ENCODE measurements around the gene OS9. TPM values are rescaled to one million over a fixed set of nuclear protein-coding genes. Genes with fewer than 3 reads are reported as not detected.

OS9 gene
- total RNA-seq, 2 donors from 2014 or later, result 203 to 209 TPM

DNA sequence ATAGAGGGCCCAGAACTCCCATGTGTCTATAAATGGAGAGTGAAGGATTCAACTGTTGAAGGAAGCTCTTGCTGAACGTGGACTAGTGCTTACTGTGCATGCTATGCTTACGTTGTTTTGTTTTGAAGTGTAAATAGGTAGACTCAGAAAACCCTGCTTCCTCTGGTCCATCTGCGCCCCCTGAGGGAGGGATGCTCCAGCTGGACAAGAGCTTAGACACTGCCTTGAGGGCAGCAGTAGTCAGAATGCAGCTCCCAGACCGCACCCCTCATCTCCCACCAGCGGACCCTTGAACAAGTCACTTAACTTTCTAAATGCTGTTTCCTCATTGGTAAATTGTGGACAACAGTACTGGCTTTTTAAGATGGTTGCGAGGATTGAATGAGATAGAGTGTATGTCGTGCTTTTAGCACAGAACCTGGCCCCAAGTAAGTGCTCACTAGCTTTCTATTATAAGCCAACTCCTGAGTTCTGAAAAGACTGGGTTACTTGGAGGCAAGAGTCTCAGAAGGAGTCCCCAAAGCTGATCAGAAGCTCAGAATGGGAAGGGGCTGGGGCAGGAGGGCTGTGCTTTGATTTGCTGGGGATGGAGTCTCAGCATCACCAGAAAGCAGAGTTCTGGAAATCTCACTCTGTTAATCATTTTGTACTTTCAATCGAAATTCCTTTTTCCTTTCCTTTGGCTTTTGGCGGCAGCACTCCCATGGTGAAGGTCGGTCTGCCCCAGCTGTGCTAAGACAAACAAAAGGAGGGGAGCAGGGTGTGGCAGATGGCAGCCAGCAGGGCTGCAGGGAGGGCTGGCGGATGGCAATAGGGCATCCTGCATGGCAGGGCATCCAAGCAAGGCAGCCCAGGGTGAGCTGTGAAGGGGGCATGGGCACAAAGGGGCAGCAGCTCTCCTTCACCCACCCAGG, 29.0 kb downstream of the OS9 start:
- no peak for ATAC-seq
- Mint-ChIP-seq H3K27me3 (no peaks in the 10 kb centered on the region), H3K4me1 (ENCODE audit: low read depth in 2 of 2) (peaks cover 12 to 15% of the 10 kb centered on the region in 2 donors), H3K9me3 (no peaks in the 10 kb centered on the region), H3K27ac (peak overlapping the region in 1 of 2 donors; percentile 23), H3K4me3 (no peak overlapping the region), H3K36me3 (peaks cover 20% of the 10 kb centered on the region)
- no peak for DNase-seq (ENCODE audit: low spot score)

GRCh38 chr12:57723630-57723962, 29.7 kb downstream of the OS9 start:
- ATAC-seq, result no peak
- H3K4me3 Mint-ChIP-seq, result no peak overlapping the region

GRCh38 chr12:57724003-57724935, 30.3 kb downstream of the OS9 start:
- H3K4me1 Mint-ChIP-seq (ENCODE audit: low read depth in 2 of 2), result peaks cover 10 to 11% of the 10 kb centered on the region in 2 donors
- no peak overlapping the region for H3K4me3 Mint-ChIP-seq
- peak overlapping the region; percentile 9 to 23 for H3K27ac Mint-ChIP-seq
- no peaks in the 10 kb centered on the region for H3K27me3 Mint-ChIP-seq
- DNase-seq (ENCODE audit: low spot score), result no peak
- no peaks in the 10 kb centered on the region for H3K9me3 Mint-ChIP-seq
- no peak for ATAC-seq
- H3K36me3 Mint-ChIP-seq, result peaks cover 13% of the 10 kb centered on the region

More at GRCh38 chr12:57723630-57723962, 29.7 kb downstream of the OS9 start:
- DNase-seq (ENCODE audit: low spot score), result no peak
- H3K27ac Mint-ChIP-seq, result peak overlapping the region in 1 of 2 donors; percentile 23
- H3K4me1 Mint-ChIP-seq (ENCODE audit: low read depth in 2 of 2), result peaks cover 10 to 12% of the 10 kb centered on the region in 2 donors
- peaks cover 16% of the 10 kb centered on the region for H3K36me3 Mint-ChIP-seq
- H3K9me3 Mint-ChIP-seq, result no peaks in the 10 kb centered on the region
- H3K27me3 Mint-ChIP-seq, result no peaks in the 10 kb centered on the region

DNA sequence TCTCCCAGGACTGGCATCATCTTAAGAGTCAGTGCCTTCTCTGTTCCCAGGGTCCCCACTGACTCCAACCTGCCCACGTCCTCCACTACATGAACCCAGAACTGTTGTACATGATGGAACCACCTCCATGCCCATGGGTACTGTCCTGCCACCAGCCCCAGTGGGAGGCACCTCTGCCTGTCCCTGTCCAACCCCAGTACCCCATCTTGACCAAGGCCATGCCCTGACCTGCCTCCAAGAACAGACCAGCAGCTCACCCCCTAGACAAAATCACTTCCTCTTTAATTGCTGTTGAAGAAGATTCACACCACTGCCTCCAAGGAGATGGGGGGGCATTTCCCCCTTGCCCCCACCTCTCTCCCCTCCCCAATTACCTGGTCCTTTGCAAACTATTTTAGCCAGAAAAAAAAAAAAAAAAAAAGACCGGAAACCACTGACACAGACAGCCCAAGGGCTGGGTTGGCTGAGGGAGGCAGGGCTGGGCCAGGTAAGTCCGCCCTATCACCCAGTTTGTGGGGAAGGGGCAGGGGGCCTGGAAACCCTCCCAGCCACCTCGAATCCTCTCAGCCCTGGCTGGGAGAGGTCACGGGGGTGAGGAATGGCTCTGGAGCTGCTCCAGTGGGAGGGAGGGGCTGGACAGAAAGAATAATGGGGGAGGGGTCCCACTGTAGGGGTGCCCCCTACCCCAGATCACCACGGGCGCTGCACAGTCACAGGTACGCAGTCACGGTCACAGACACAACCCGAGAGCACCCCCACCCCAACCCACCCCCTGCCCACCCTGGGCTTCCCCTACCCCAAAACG, 31.2 kb downstream of the OS9 start:
- DNase-seq (ENCODE audit: low spot score) (no peak), ATAC-seq (no peak)
- no peaks in the 10 kb centered on the region for H3K27me3 Mint-ChIP-seq
- H3K27ac Mint-ChIP-seq, result peak overlapping the region in 1 of 2 donors; percentile 9
- no peak overlapping the region for H3K4me3 Mint-ChIP-seq
- peaks cover 7 to 10% of the 10 kb centered on the region in 2 donors for H3K4me1 Mint-ChIP-seq (ENCODE audit: low read depth in 2 of 2)
- no peaks in the 10 kb centered on the region for H3K9me3 Mint-ChIP-seq
- H3K36me3 Mint-ChIP-seq, result peaks cover 7% of the 10 kb centered on the region

- Mint-ChIP-seq H3K27me3 (no peaks in the 10 kb centered on the region), H3K4me1 (ENCODE audit: low read depth in 2 of 2) (peaks cover 7 to 10% of the 10 kb centered on the region in 2 donors), H3K36me3 (peaks cover 7% of the 10 kb centered on the region), H3K4me3 (no peak overlapping the region), H3K9me3 (no peaks in the 10 kb centered on the region), H3K27ac (no peak overlapping the region)
- no peak for ATAC-seq
- DNase-seq (ENCODE audit: low spot score), result no peak
Measured at GRCh38 chr12:57725851-57726150, 31.9 kb downstream of the OS9 start.

DNA sequence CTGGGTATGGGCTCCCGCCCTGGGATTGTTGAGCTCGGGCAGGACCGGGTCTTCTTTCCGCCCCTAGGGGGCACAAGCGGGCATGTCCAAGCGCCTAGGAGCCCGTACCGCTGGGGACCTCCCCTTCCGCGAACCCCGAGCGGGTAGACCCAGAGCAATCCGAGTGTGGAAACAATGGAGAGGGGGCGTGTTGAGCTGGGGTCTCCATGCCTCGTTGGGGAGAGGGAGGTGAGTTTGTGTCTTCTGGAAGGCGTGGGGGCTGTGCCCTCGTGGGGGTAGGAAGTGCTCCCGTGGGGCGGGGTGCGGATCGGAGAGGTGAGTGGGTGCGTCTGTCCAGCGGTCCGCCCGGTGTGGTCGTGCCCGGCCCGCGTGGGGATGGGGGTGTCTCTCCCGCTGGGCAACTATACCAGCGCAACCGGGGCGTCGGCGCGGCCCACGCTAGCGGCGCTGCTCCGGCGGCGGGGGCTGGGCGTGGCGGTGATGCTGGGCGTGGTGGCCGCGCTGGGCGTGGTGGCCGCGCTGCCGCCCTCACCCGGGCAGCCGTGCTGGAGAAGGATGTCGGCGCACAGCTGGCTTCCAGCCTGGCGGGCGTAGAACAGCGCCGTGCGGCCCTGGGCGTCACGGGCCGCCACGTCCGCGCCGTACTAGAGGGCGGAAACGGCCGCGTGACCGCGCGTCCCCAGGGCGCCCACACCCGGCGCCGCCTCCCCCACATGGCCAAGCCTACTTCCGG, 32.4 kb downstream of the OS9 start:
- H3K36me3 Mint-ChIP-seq, result peaks cover 7% of the 10 kb centered on the region
- H3K9me3 Mint-ChIP-seq, result no peaks in the 10 kb centered on the region
- H3K4me3 Mint-ChIP-seq, result no peak overlapping the region
- no peak overlapping the region for H3K27ac Mint-ChIP-seq
- peaks cover 7 to 10% of the 10 kb centered on the region in 2 donors for H3K4me1 Mint-ChIP-seq (ENCODE audit: low read depth in 2 of 2)
- no peaks in the 10 kb centered on the region for H3K27me3 Mint-ChIP-seq
- ATAC-seq (peak; percentile 21 to 40), DNase-seq (ENCODE audit: low spot score) (no peak)

DNA sequence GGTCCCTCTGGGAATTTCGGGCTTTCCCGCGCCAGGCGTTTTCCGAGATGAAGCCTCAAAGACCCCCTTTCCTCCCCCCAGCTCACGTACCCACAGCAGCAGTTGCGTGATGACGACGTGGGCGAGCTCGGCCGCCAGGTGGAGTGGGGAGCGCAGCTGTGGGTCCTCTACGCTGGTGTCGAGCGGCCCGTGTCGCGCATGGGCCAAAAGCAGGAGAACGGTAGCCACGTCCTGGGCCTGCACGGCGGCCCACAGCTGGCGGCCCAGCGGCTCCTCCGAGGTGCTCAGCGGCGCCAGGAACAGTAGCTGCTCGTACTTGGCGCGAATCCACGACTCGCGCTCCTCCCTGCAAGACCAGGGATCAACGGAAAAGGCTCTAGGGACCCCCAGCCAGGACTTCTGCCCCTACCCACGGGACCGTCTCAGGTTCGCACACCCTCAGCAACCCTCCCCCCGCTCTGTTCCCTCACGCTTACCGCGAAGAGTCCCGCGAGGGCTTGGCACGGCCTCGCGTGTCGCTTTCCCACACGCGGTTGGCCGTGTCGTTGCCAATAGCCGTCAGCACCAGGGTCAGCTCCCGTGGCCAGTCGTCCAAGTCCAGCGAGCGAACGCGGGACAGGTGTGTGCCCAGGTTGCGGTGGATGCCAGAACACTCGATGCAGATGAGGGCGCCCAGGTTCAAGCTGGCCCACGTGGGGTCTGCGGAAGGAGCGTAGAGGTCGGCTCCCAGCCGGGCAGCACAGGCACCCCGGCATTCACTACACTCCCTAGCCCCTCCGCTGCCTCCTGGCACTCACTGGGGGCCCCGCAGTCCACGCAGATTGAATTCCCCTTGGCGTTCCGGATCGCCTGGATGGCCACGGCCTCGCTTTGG, 33.2 kb downstream of the OS9 start:
- no peaks in the 10 kb centered on the region for H3K9me3 Mint-ChIP-seq
- H3K4me1 Mint-ChIP-seq (ENCODE audit: low read depth in 2 of 2), result peaks cover 5 to 7% of the 10 kb centered on the region in 2 donors
- H3K27ac Mint-ChIP-seq, result no peak overlapping the region

GRCh38 chr12:57727758-57728395, 33.9 kb downstream of the OS9 start:
- Mint-ChIP-seq H3K9me3 (no peaks in the 10 kb centered on the region), H3K4me1 (ENCODE audit: low read depth in 2 of 2) (peaks cover 5 to 7% of the 10 kb centered on the region in 2 donors), H3K4me3 (no peak overlapping the region), H3K27me3 (no peaks in the 10 kb centered on the region), H3K27ac (no peak overlapping the region), H3K36me3 (no peaks in the 10 kb centered on the region)
- ATAC-seq (no peak), DNase-seq (ENCODE audit: low spot score) (no peak)

More for the DNA sequence above, 33.2 kb downstream of the OS9 start:
- ATAC-seq, result no peak
- H3K27me3 Mint-ChIP-seq, result no peaks in the 10 kb centered on the region
- no peak overlapping the region for H3K4me3 Mint-ChIP-seq
- DNase-seq (ENCODE audit: low spot score), result no peak
- H3K36me3 Mint-ChIP-seq, result no peaks in the 10 kb centered on the region

DNA sequence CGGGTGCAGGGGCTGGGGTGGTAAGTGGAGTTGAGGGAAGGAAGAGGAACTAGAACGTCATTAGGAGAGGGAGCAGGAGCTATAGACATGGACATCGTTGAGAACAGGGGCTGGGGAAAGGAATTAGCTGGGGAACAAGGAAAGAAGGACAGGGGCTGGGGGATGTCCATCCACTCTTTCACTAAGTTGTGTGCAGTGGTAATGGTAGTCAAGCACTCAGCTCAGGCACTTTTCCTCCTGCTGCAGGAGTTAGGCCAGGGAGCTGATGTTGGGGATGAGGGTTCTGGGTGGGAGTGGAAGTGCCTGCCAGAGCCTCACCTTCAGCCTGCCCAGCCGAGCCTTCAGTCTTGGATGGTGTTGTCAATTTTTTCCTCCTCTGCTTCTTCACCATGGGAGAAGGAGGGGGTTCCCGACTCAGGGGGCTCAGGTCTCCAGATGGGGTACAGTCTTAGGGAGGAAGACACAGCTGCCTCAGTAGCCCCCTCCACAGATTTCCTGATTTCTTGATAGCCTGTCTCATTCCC, 35.5 kb downstream of the OS9 start:
- no peaks in the 10 kb centered on the region for H3K27me3 Mint-ChIP-seq
- H3K27ac Mint-ChIP-seq, result no peak overlapping the region
- peaks cover 1% of the 10 kb centered on the region for H3K36me3 Mint-ChIP-seq
- H3K4me3 Mint-ChIP-seq, result no peak overlapping the region
- no peaks in the 10 kb centered on the region for H3K9me3 Mint-ChIP-seq
- ATAC-seq, result no peak
- H3K4me1 Mint-ChIP-seq (ENCODE audit: low read depth in 2 of 2), result peaks cover 4 to 5% of the 10 kb centered on the region in 2 donors
- no peak for DNase-seq (ENCODE audit: low spot score)

DNA sequence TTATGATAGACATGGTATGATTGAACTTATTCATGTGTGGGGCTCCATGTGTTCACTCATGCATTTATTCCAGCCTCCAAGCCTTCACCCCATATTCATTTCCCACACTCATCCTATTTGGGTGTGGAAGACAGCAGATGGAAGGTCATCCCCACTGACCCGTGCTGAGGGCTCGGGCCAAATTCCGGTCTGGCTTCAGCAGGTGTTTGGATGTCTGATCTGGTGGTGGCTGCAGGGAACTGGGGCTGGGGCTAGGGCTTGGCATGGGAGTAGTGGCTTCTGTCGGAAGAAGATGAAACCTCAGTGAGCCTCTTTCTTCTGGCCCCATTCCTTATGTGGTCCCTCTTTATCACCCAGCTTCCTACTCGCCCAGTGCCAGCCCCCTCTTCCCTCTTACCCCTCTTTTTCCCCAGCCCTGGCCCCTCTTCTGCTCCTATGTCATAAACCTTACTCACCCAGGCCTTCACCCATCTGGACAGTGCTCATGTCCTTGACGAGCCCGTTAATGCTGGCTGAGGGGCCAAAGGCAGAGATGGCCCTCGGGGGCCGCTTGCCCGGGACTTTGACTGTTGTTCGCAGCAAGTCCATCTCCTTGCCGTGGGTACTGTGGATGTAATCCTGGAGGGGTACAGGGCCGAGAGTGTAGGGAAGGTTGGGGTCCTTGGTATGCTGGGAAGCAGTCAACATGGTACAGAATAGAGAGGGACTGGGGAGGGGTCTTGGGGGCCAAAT, 36.6 kb downstream of the OS9 start:
- H3K27me3 Mint-ChIP-seq, result no peaks in the 10 kb centered on the region
- H3K27ac Mint-ChIP-seq, result no peak overlapping the region
- H3K4me3 Mint-ChIP-seq, result no peak overlapping the region
- DNase-seq (ENCODE audit: low spot score), result no peak
- H3K4me1 Mint-ChIP-seq (ENCODE audit: low read depth in 2 of 2), result peaks cover 0 to 7% of the 10 kb centered on the region in 2 donors
- H3K36me3 Mint-ChIP-seq, result peaks cover 8% of the 10 kb centered on the region
- no peaks in the 10 kb centered on the region for H3K9me3 Mint-ChIP-seq
- no peak for ATAC-seq

- DNase-seq (ENCODE audit: low spot score), result no peak
- H3K27ac Mint-ChIP-seq, result no peak overlapping the region
- no peak for ATAC-seq
- H3K27me3 Mint-ChIP-seq, result no peaks in the 10 kb centered on the region
- no peak overlapping the region for H3K4me3 Mint-ChIP-seq
- H3K4me1 Mint-ChIP-seq (ENCODE audit: low read depth in 2 of 2), result peaks cover 2 to 6% of the 10 kb centered on the region in 2 donors
- no peaks in the 10 kb centered on the region for H3K9me3 Mint-ChIP-seq
- H3K36me3 Mint-ChIP-seq, result peaks cover 8% of the 10 kb centered on the region
Measured at GRCh38 chr12:57731411-57732080, 37.6 kb downstream of the OS9 start.
